SH-SY5Y (cell line): ENCODE results near the gene GFOD1.

Experiments
- GATA2 ChIP-seq: IDR thresholded peaks from 2 replicates; pipeline ENCODE4 v1.6.1; 2011; ENCODE audit warnings: mild to moderate bottlenecking, low read depth, low read length
- GATA3 ChIP-seq: IDR thresholded peaks from 2 replicates; pipeline ENCODE4 v1.6.1; 2011; ENCODE audit warnings: low read depth, mild to moderate bottlenecking, low read length, moderate library complexity

GRCh38 chr6:13486679-13487121 lies 700 bp downstream of the GFOD1 start:
- TF ChIP-seq GATA2 (no peak), GATA3 (no peak)
